ENCODE data around the gene MTHFR.

MTHFR gene

DNA sequence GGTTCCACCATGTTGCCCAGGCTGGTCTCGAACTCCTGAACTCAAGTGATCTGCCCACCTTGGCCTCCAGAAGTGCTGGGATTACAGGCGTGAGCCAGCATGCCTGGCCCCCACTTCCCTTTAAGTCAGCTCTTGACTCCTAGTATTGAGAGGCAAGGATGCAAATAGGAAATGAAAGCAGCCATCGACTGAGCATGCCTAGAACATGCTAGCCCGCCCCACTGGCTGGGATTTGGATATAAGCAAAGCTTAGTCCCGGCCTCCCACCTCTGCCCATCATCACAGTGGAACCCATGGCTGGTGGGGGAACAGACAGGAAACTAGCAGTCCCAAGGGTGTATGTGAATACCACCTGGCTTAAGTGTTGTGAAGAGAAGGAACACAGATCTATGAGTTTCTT, 33.3 kb downstream of the MTHFR start:
- no peak overlapping the region for H3K4me3 ChIP-seq (ENCODE audit: low read length)
- TF ChIP-seq CTCF (IDR thresholded peaks at IDR 0.05; ENCODE audit: insufficient read depth, low read depth, low read length, missing control alignments) = no peak
- DNase-seq (ENCODE audit: low read depth) = no peak

DNA sequence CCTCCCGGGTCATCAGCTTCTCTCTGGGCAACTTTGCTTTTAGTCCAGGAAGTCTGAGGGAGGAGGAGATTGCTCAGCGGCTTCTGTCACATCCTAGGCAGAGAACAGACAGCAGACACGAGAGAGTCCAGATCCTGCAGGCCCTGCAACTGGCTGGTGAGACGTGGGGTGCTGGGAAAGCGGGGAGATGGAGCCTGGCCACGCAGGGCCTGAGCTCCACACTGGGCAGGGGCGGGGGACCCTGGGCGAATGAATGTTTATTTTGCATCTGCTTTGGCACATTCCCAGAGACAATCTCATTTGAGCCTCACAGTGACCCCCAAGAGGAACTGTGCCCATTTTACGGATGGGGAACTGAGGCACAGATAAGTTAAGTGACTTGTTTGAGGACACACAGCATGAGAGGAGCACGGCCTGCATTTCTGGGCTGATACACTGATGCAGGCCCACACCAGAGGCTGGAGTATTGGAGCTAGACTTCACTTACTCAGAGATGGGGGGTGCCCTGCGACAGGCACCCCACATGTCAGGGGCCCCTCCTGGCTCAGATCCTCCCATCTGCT, 34.2 kb downstream of the MTHFR start:
- H3K4me3 ChIP-seq (ENCODE audit: low read length) = no peak overlapping the region
- TF ChIP-seq CTCF (IDR thresholded peaks at IDR 0.05; ENCODE audit: insufficient read depth, low read depth, low read length, missing control alignments) = no peak
- DNase-seq (ENCODE audit: low read depth) = no peak

GRCh38 chr1:11770011-11770410, 35.8 kb downstream of the MTHFR start:
- H3K4me3 ChIP-seq (ENCODE audit: low read length) = no peak overlapping the region
- no peak for DNase-seq (ENCODE audit: low read depth)
- no peak for TF ChIP-seq CTCF (IDR thresholded peaks at IDR 0.05; ENCODE audit: insufficient read depth, low read depth, low read length, missing control alignments)

DNA sequence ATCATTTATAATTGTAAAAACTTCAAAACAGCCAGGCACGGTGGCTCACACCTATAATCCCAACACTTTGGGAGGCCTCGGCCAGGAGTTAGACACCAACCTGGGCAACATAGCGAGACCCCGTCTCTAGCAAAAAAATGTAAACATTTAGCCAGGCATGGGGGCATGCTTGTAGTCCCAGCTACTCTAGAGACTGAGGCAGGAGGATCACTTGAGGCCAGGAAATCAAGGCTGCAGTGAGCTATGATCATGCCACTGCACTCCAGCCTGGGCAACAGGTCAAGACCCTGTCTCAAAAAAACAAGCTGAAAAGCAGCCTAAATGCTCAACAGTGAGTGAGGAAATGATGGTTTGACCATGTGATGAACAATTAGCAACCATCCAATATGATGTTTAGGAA, 36.5 kb downstream of the MTHFR start:
- no peak overlapping the region for H3K4me3 ChIP-seq (ENCODE audit: low read length)

DNA sequence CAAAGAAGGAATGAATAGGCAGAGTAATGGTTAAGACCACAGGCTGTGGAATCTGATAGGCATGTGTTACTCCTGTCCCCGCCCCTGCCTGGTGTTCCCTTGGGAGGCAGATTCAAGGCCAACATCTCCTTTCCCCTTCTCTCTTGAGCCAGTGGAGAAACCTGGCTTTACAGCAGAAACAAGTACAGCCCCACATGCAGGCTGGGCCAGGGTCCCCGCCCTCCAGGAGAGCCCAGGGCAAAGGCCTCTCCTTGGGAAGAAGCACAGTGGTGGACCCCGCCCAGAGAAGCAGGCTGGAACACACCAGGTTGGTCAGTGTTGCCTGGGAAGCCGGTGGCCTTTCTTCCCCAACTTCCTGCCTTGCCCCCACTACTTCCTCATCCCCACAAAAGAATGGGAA, 36.9 kb downstream of the MTHFR start:
- H3K4me3 ChIP-seq (ENCODE audit: low read length) = no peak overlapping the region
- no peak for DNase-seq (ENCODE audit: low read depth)
- no peak for TF ChIP-seq CTCF (IDR thresholded peaks at IDR 0.05; ENCODE audit: insufficient read depth, low read depth, low read length, missing control alignments)

More for the DNA sequence above, 36.5 kb downstream of the MTHFR start:
- no peak for TF ChIP-seq CTCF (IDR thresholded peaks at IDR 0.05; ENCODE audit: insufficient read depth, low read depth, low read length, missing control alignments)
- DNase-seq (ENCODE audit: low read depth) = no peak

DNA sequence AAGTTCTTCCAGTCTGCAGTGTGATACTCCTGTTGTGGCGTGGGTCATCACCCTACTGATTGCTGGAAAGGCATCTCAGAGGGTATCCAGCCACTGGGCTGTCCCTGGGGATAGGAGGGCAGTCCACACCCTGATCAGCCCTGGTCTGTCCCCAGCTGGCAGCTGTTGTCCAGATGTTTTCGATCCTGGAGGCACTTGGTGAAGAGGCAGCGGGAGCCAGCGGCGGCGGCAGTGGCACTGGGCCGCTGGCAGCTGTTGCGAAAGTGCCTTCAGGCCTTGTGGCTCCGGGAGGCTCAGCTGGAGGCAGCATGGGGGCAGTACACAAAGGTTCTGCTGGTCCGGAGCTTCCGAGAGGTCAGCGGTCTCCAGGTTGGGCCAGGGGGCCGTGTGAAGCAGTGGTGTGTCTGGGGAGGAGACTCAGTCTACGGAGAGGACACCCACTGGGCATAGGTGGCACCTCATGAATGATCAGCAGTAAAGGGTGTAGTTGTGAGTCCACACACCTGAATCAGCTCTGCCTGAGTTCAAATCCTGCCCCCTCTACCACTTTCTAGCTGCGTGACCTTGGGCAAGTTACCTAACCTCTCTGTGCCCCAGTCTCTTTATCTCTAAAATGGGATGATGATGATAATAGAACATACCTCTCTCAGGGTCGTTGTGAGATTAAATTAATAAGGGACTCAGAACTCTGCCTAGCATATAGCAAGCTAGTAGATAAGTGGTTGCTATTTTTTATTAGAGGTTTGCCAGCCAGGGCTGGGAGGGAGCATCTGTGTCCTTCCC, 37.7 kb downstream of the MTHFR start:
- no peak for TF ChIP-seq CTCF (IDR thresholded peaks at IDR 0.05; ENCODE audit: insufficient read depth, low read depth, low read length, missing control alignments)
- H3K4me3 ChIP-seq (ENCODE audit: low read length) = no peak overlapping the region
- DNase-seq (ENCODE audit: low read depth) = no peak

DNA sequence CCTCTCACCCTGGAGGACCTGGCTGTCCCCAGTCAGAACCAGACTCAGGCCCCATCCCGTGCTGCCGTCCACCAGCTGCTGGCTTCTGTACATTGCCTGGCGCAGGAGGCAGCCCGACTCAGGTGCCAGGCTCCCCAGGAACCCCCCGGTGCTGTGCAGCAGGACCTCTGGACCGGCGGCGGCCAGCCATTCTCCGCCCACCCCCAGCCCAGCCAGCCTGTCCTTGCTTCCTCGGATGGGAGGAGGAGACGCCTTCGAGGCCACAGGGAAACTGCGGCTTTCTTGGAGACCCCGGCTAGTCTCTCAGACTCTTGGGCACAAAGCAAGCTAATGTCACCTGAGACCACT, 39.4 kb downstream of the MTHFR start:
- no peak for DNase-seq (ENCODE audit: low read depth)
- H3K4me3 ChIP-seq (ENCODE audit: low read length) = no peak overlapping the region
- no peak for TF ChIP-seq CTCF (IDR thresholded peaks at IDR 0.05; ENCODE audit: insufficient read depth, low read depth, low read length, missing control alignments)

Measured in epithelial cell of esophagus (primary cell).